GM23248 (cell line): ENCODE results near the gene MAP1A. TPM values are rescaled to one million over a fixed set of nuclear protein-coding genes. Genes with fewer than 3 reads are reported as not detected.
"Not testable (repeated sequence)": the region's sequence is repeated elsewhere in the genome, so short reads cannot be mapped to it uniquely, and the experiment has no call there.

Experiments
- DNase-seq: peaks from one replicate; pipeline ENCODE4 v3.0.0-alpha.2; 2015
- H2AFZ ChIP-seq: fragments of 200-600 bp; sonication (generic); 2 replicates; pipeline ENCODE4 v1.6.1; 2016; ENCODE audit warnings: antibody characterized with exemption
- H3F3A ChIP-seq: fragments of 200-600 bp; sonication (generic); 2 replicates; pipeline ENCODE4 v1.6.1; 2016; ENCODE audit warnings: mild to moderate bottlenecking, antibody characterized with exemption, mixed run types; ENCODE audit not compliant: insufficient read depth
- H3K27ac ChIP-seq: fragments of 200-600 bp; sonication (generic); 2 replicates; pipeline ENCODE4 v1.5.1; 2016; ENCODE audit warnings: mild to moderate bottlenecking
- H3K27me3 ChIP-seq: fragments of 200-600 bp; sonication (generic); replicated peaks from 2 replicates; pipeline ENCODE4 v1.6.1; 2016; ENCODE audit warnings: mild to moderate bottlenecking; ENCODE audit not compliant: insufficient read depth
- H3K36me3 ChIP-seq: fragments of 200-600 bp; sonication (generic); 2 replicates; pipeline ENCODE4 v1.6.1; 2016; ENCODE audit warnings: low read depth, mild to moderate bottlenecking
- H3K4me1 ChIP-seq: fragments of 200-600 bp; sonication (generic); 2 replicates; pipeline ENCODE4 v1.6.1; 2016; ENCODE audit warnings: mild to moderate bottlenecking; ENCODE audit not compliant: insufficient read depth
- H3K4me2 ChIP-seq: fragments of 200-600 bp; sonication (generic); one replicate; pipeline ENCODE4 v1.6.1; 2016; ENCODE audit warnings: mild to moderate bottlenecking; ENCODE audit not compliant: unreplicated experiment
- H3K4me3 ChIP-seq: fragments of 200-600 bp; sonication (generic); 2 replicates; pipeline ENCODE4 v1.5.1; 2016; ENCODE audit warnings: mild to moderate bottlenecking
- H3K79me2 ChIP-seq: fragments of 200-600 bp; sonication (generic); 2 replicates; pipeline ENCODE4 v1.6.1; 2016; ENCODE audit warnings: mild to moderate bottlenecking; ENCODE audit not compliant: insufficient read depth
- H3K9ac ChIP-seq: fragments of 200-600 bp; sonication (generic); 2 replicates; pipeline ENCODE4 v1.6.1; 2016; ENCODE audit warnings: mild to moderate bottlenecking
- H3K9me2 ChIP-seq: fragments of 200-600 bp; sonication (generic); 2 replicates; pipeline ENCODE4 v1.6.1; 2016; ENCODE audit warnings: mixed run types, mild to moderate bottlenecking, moderate library complexity; ENCODE audit not compliant: insufficient read depth
- H3K9me3 ChIP-seq: fragments of 200-600 bp; sonication (generic); one replicate; pipeline ENCODE4 v1.6.1; 2017; ENCODE audit warnings: low read depth
- H4K20me1 ChIP-seq: fragments of 200-600 bp; sonication (generic); 2 replicates; pipeline ENCODE4 v1.6.0; 2016; ENCODE audit not compliant: insufficient read depth
- EZH2 ChIP-seq: fragments of 200-600 bp; sonication (generic); IDR thresholded peaks from 2 replicates; pipeline ENCODE4 v1.6.1; 2018; ENCODE audit warnings: antibody characterized with exemption, mild to moderate bottlenecking; ENCODE audit not compliant: insufficient read depth, poor library complexity, severe bottlenecking
- EZH2phosphoT487 ChIP-seq: fragments of 200-600 bp; sonication (generic); IDR thresholded peaks from 2 replicates; pipeline ENCODE4 v1.6.1; 2018; ENCODE audit warnings: antibody characterized with exemption, moderate library complexity, mild to moderate bottlenecking, low read depth; ENCODE audit not compliant: insufficient read depth
- WGBS, 2 experiments: methylation state at CpG; one replicate each; pipeline ENCODE4 v1.1.6; 2015 to 2017; ENCODE audit warnings: low lambda C conversion rate in 2 of 2, low coverage in 1 of 2; ENCODE audit errors: missing lambda C conversion rate in 2 of 2; 5-methylcytosine and 5-hydroxymethylcytosine counted together
- in situ Hi-C: fragments of 300-500 bp; cut with MboI; formaldehyde crosslinking; loops from 2 replicates; pipeline ENCODE4 v1.15.0; 2020
- polyA plus RNA-seq: library from polyadenylated mRNA; unstranded; fragments of >200 nt; fragmentation: Nextera tagmentation; extraction: Ambion mirVana; gene quantifications from 2 replicates; pipeline ENCODE4 v1.2.1, GENCODE V29; 2016
- total RNA-seq: library from RNA; depleted of rRNA; stranded (reverse); fragments of >200 nt; shearing (Covaris generic); gene quantifications from 2 replicates; pipeline ENCODE4 v1.2.3, GENCODE V29; 2014

MAP1A gene
- total and polyA plus RNA-seq, 2 experiments from 2014 or later: 30.3 to 61.9 TPM

GRCh38 chr15:43528542-43529007 lies 11.2 kb downstream of the MAP1A start:
- Histone ChIP-seq H3K9ac (no peak overlapping the region), H4K20me1 (no peaks in the 10 kb centered on the region), H3K27ac (no peak overlapping the region), H3K36me3 (peaks cover 7% of the 10 kb centered on the region), H3K79me2 (peaks cover 20% of the 10 kb centered on the region), H3K27me3 (no peaks in the 10 kb centered on the region), H3K4me1 (peaks cover 15% of the 10 kb centered on the region), H3K4me3 (no peak overlapping the region), H3K9me3 (no peaks in the 10 kb centered on the region), H3K4me2 (no peak overlapping the region), H3K9me2 (no peaks in the 10 kb centered on the region), H2AFZ (no peak overlapping the region), H3F3A (peaks cover 22% of the 10 kb centered on the region)
- in situ Hi-C loops: no loop called here
- DNase-seq: no peak
- no peak for TF ChIP-seq EZH2phosphoT487
- no peak for TF ChIP-seq EZH2
- 83 to 86% methylated on average over 8 to 11 of the region's 11 CpGs for WGBS, 2 experiments

- in situ Hi-C loops: no loop called here
- WGBS, 2 experiments: 91 to 93% methylated on average over 14 to 15 of the region's 15 CpGs
Measured at GRCh38 chr15:43529141-43529540, 11.7 kb downstream of the MAP1A start.

GRCh38 chr15:43529587-43530345 lies 12.4 kb downstream of the MAP1A start:
- no peak overlapping the region for H3K27ac ChIP-seq
- H3K4me2 ChIP-seq: no peak overlapping the region
- no peaks in the 10 kb centered on the region for H4K20me1 ChIP-seq
- peaks cover 14% of the 10 kb centered on the region; the same call in 1 of the 2 replicates for H3K79me2 ChIP-seq
- peaks cover 7% of the 10 kb centered on the region for H3K36me3 ChIP-seq
- peaks cover 15% of the 10 kb centered on the region for H3K4me1 ChIP-seq
- DNase-seq: peak; percentile 51
- H2AFZ ChIP-seq: no peak overlapping the region
- no peaks in the 10 kb centered on the region for H3K9me2 ChIP-seq
- peaks cover 22% of the 10 kb centered on the region for H3F3A ChIP-seq
- TF ChIP-seq EZH2: no peak
- no peak for TF ChIP-seq EZH2phosphoT487
- no peak overlapping the region for H3K9ac ChIP-seq
- in situ Hi-C loops: no loop called here
- H3K27me3 ChIP-seq: no peaks in the 10 kb centered on the region
- H3K9me3 ChIP-seq: no peaks in the 10 kb centered on the region
- 82 to 84% methylated on average over 12 of the region's 12 CpGs for WGBS, 2 experiments
- H3K4me3 ChIP-seq: no peak overlapping the region

More at GRCh38 chr15:43529141-43529540, 11.7 kb downstream of the MAP1A start:
- no peak overlapping the region for H3K4me3 ChIP-seq
- no peaks in the 10 kb centered on the region for H3K27me3 ChIP-seq
- peaks cover 15% of the 10 kb centered on the region for H3K4me1 ChIP-seq
- H3K36me3 ChIP-seq: peaks cover 7% of the 10 kb centered on the region
- no peak overlapping the region for H3K9ac ChIP-seq
- H3K27ac ChIP-seq: no peak overlapping the region
- DNase-seq: no peak
- H3F3A ChIP-seq: peaks cover 22% of the 10 kb centered on the region
- H2AFZ ChIP-seq: no peak overlapping the region
- H3K9me3 ChIP-seq: no peaks in the 10 kb centered on the region
- no peaks in the 10 kb centered on the region for H4K20me1 ChIP-seq
- no peak overlapping the region for H3K4me2 ChIP-seq
- H3K79me2 ChIP-seq: peaks cover 15% of the 10 kb centered on the region; the same call in 1 of the 2 replicates
- TF ChIP-seq EZH2phosphoT487 (no peak), EZH2 (no peak)
- H3K9me2 ChIP-seq: no peaks in the 10 kb centered on the region

GRCh38 chr15:43531018-43531670 lies 13.7 kb downstream of the MAP1A start:
- 39 to 47% methylated on average over 7 of the region's 7 CpGs for WGBS, 2 experiments
- Histone ChIP-seq H3K9me2 (no peaks in the 10 kb centered on the region), H2AFZ (no peak overlapping the region), H3K9me3 (no peaks in the 10 kb centered on the region), H3K36me3 (no peaks in the 10 kb centered on the region), H3K4me3 (no peak overlapping the region), H3K79me2 (0 out of 2 replicates have a peak, but pooled peaks cover under 1% of the 10 kb centered on the region), H3K27ac (no peak overlapping the region), H3K4me2 (no peak overlapping the region), H3K9ac (no peak overlapping the region), H3K27me3 (no peaks in the 10 kb centered on the region), H3K4me1 (peaks cover 15% of the 10 kb centered on the region), H3F3A (peaks cover 22% of the 10 kb centered on the region), H4K20me1 (no peaks in the 10 kb centered on the region)
- in situ Hi-C loops: no loop called here
- DNase-seq: no peak
- no peak for TF ChIP-seq EZH2
- TF ChIP-seq EZH2phosphoT487: no peak

- H3K4me3 ChIP-seq, H3K4me2 ChIP-seq, H3K9me2 ChIP-seq, H3K36me3 ChIP-seq, H3K9me3 ChIP-seq, H3K79me2 ChIP-seq, H3K27me3 ChIP-seq, H3K9ac ChIP-seq, in situ Hi-C loops, H2AFZ ChIP-seq, H4K20me1 ChIP-seq: not testable (repeated sequence)
- WGBS, 2 experiments: 6% methylated on average over 5 of the region's 5 CpGs
- H3K4me1 ChIP-seq: peaks cover 15% of the 10 kb centered on the region
- peaks cover 22% of the 10 kb centered on the region for H3F3A ChIP-seq
- peak overlapping the region; percentile 34; the same call in 1 of the 2 replicates for H3K27ac ChIP-seq
- DNase-seq: peak; percentile 63
Measured at GRCh38 chr15:43532826-43533225, 15.4 kb downstream of the MAP1A start.
